IgD-negative memory B cell (primary cell): ENCODE data around the gene AMH. TPM values are rescaled to one million over a fixed set of nuclear protein-coding genes. Genes with fewer than 3 reads are reported as not detected.
A peak's percentile ranks its signal among the peaks of the same experiment; 100 is the strongest.

Experiments
- H3K27ac Mint-ChIP-seq, 3 donors: one replicate each; pipeline ENCODE4 v1.8.0; 2020 to 2022; ENCODE audit warnings: mild to moderate bottlenecking in 3 of 3, mixed read lengths in 3 of 3, moderate library complexity in 1 of 3
- H3K27me3 Mint-ChIP-seq: one replicate; pipeline ENCODE4 v1.8.0; 2021; ENCODE audit warnings: mixed read lengths
- H3K36me3 Mint-ChIP-seq: one replicate; pipeline ENCODE4 v1.8.0; 2020; ENCODE audit warnings: mild to moderate bottlenecking, mixed read lengths
- H3K4me1 Mint-ChIP-seq, 3 donors: one replicate each; pipeline ENCODE4 v1.8.0; 2020 to 2022; ENCODE audit warnings: mixed read lengths in 3 of 3, mild to moderate bottlenecking in 1 of 3
- H3K4me3 Mint-ChIP-seq, 4 donors: one replicate each; pipeline ENCODE4 v1.8.0; 2020 to 2022; ENCODE audit warnings: mild to moderate bottlenecking in 4 of 4, mixed read lengths in 4 of 4, moderate library complexity in 3 of 4
- H3K9me3 Mint-ChIP-seq, 3 donors: one replicate each; pipeline ENCODE4 v1.8.0; 2020 to 2021; ENCODE audit warnings: mixed read lengths in 3 of 3, mild to moderate bottlenecking in 1 of 3
- polyA plus RNA-seq: library from polyadenylated mRNA; unstranded; fragments of 300-500 nt; fragmentation: Illumina TruSeq; gene quantifications from one replicate; pipeline ENCODE4 v1.2.3, GENCODE V29; 2021

AMH gene
- polyA plus RNA-seq, 1 donor from 2014 or later, result 0.15 TPM

GRCh38 chr19:2236314-2237050, 12.6 kb upstream of the AMH start, which contains the start of the genes PLEKHJ1 and SF3A2:
Gene PLEKHJ1 (minus strand): TSS chr19:2236329. CDS start chr19:2236248, 81 bp downstream.
Gene SF3A2 (plus strand): TSS chr19:2236824. CDS start chr19:2243419, 6,595 bp downstream.
- Mint-ChIP-seq H3K4me1 (peaks cover 27 to 50% (median 35%) of the 10 kb centered on the region in 3 donors), H3K27ac (peak within 1 kb of the TSS; percentile 97 to 98 (median 98)), H3K36me3 (peaks cover 9% of the 10 kb centered on the region), H3K9me3 (no peaks in the 10 kb centered on the region), H3K4me3 (peak within 1 kb of the TSS; percentile 93 to 98 (median 98)), H3K27me3 (peaks cover 4% of the 10 kb centered on the region)

GRCh38 chr19:2237051-2237868, 11.9 kb upstream of the AMH start:
- Mint-ChIP-seq H3K36me3 (peaks cover 9% of the 10 kb centered on the region), H3K9me3 (no peaks in the 10 kb centered on the region), H3K4me3 (peak overlapping the region; percentile 91 to 98 (median 98)), H3K27me3 (peaks cover 4% of the 10 kb centered on the region), H3K4me1 (peaks cover 27 to 53% (median 36%) of the 10 kb centered on the region in 3 donors), H3K27ac (peak overlapping the region; percentile 91 to 98 (median 97))

- H3K27ac Mint-ChIP-seq, result peak overlapping the region in 2 of 3 donors; percentile 88 to 97
- H3K27me3 Mint-ChIP-seq, result peaks cover 4% of the 10 kb centered on the region
- H3K4me3 Mint-ChIP-seq, result peak overlapping the region; percentile 91 to 98 (median 98)
- peaks cover 27 to 58% (median 39%) of the 10 kb centered on the region in 3 donors for H3K4me1 Mint-ChIP-seq
- H3K36me3 Mint-ChIP-seq, result peaks cover 9% of the 10 kb centered on the region
- H3K9me3 Mint-ChIP-seq, result no peaks in the 10 kb centered on the region
Measured at GRCh38 chr19:2237869-2238153, 11.3 kb upstream of the AMH start.

- Mint-ChIP-seq H3K4me3 (peak overlapping the region; percentile 66 to 98 (median 94)), H3K9me3 (no peaks in the 10 kb centered on the region), H3K27ac (peak overlapping the region; percentile 57 to 97 (median 59)), H3K27me3 (peaks cover 5% of the 10 kb centered on the region), H3K4me1 (peaks cover 27 to 55% (median 37%) of the 10 kb centered on the region in 3 donors), H3K36me3 (peaks cover 9% of the 10 kb centered on the region)
Measured at GRCh38 chr19:2239173-2239572, 9.9 kb upstream of the AMH start.

- Mint-ChIP-seq H3K4me3 (peak overlapping the region; percentile 66 to 98 (median 94)), H3K4me1 (peaks cover 27 to 50% (median 34%) of the 10 kb centered on the region in 3 donors), H3K27me3 (peaks cover 5% of the 10 kb centered on the region), H3K9me3 (no peaks in the 10 kb centered on the region), H3K27ac (peak overlapping the region; percentile 39 to 97 (median 93)), H3K36me3 (peaks cover 14% of the 10 kb centered on the region)
Measured at GRCh38 chr19:2239771-2240770, 9.1 kb upstream of the AMH start.

GRCh38 chr19:2240881-2241760, 8.0 kb upstream of the AMH start:
- Mint-ChIP-seq H3K4me3 (peak overlapping the region in 3 of 4 donors; percentile 66 to 98 (median 91)), H3K36me3 (peaks cover 17% of the 10 kb centered on the region), H3K27ac (peak overlapping the region; percentile 76 to 97 (median 93)), H3K9me3 (no peaks in the 10 kb centered on the region), H3K4me1 (peaks cover 27 to 46% (median 32%) of the 10 kb centered on the region in 3 donors), H3K27me3 (peaks cover 5% of the 10 kb centered on the region)

GRCh38 chr19:2242092-2242537, 7.0 kb upstream of the AMH start:
- peaks cover 13% of the 10 kb centered on the region for H3K36me3 Mint-ChIP-seq
- H3K4me3 Mint-ChIP-seq, result peak overlapping the region in 2 of 4 donors; percentile 38 to 73
- peaks cover 2% of the 10 kb centered on the region for H3K27me3 Mint-ChIP-seq
- peaks cover 20 to 43% (median 30%) of the 10 kb centered on the region in 3 donors for H3K4me1 Mint-ChIP-seq
- H3K9me3 Mint-ChIP-seq, result no peaks in the 10 kb centered on the region
- H3K27ac Mint-ChIP-seq, result no peak overlapping the region

- Mint-ChIP-seq H3K36me3 (peaks cover 13% of the 10 kb centered on the region), H3K9me3 (no peaks in the 10 kb centered on the region), H3K27me3 (peaks cover 2% of the 10 kb centered on the region), H3K4me1 (peaks cover 15 to 38% (median 24%) of the 10 kb centered on the region in 3 donors), H3K4me3 (peak overlapping the region in 1 of 4 donors; percentile 38), H3K27ac (peak overlapping the region in 1 of 3 donors; percentile 21)
Measured at GRCh38 chr19:2242816-2243215, 6.3 kb upstream of the AMH start.

GRCh38 chr19:2243274-2244124, 5.6 kb upstream of the AMH start:
- no peak overlapping the region for H3K4me3 Mint-ChIP-seq
- peaks cover 2% of the 10 kb centered on the region for H3K27me3 Mint-ChIP-seq
- H3K36me3 Mint-ChIP-seq, result peaks cover 13% of the 10 kb centered on the region
- H3K4me1 Mint-ChIP-seq, result peaks cover 11 to 31% (median 18%) of the 10 kb centered on the region in 3 donors
- H3K27ac Mint-ChIP-seq, result peak overlapping the region in 1 of 3 donors; percentile 21
- H3K9me3 Mint-ChIP-seq, result no peaks in the 10 kb centered on the region

GRCh38 chr19:2244125-2244411, 5.1 kb upstream of the AMH start:
- peaks cover 13% of the 10 kb centered on the region for H3K36me3 Mint-ChIP-seq
- H3K27me3 Mint-ChIP-seq, result peaks cover 2% of the 10 kb centered on the region

GRCh38 chr19:2244486-2244885, 4.6 kb upstream of the AMH start:
- Mint-ChIP-seq H3K36me3 (peaks cover 11% of the 10 kb centered on the region), H3K27me3 (peaks cover 2% of the 10 kb centered on the region), H3K4me3 (no peak overlapping the region), H3K4me1 (peaks cover 5 to 26% (median 13%) of the 10 kb centered on the region in 3 donors), H3K9me3 (no peaks in the 10 kb centered on the region), H3K27ac (peak overlapping the region in 1 of 3 donors; percentile 71)

More at GRCh38 chr19:2244125-2244411, 5.1 kb upstream of the AMH start:
- H3K27ac Mint-ChIP-seq, result peak overlapping the region in 1 of 3 donors; percentile 71
- H3K4me1 Mint-ChIP-seq, result peaks cover 9 to 28% (median 16%) of the 10 kb centered on the region in 3 donors
- H3K4me3 Mint-ChIP-seq, result no peak overlapping the region
- no peaks in the 10 kb centered on the region for H3K9me3 Mint-ChIP-seq

GRCh38 chr19:2245273-2245672, 3.9 kb upstream of the AMH start:
- H3K36me3 Mint-ChIP-seq, result peaks cover 9% of the 10 kb centered on the region
- peaks cover 4% of the 10 kb centered on the region for H3K27me3 Mint-ChIP-seq
- H3K4me3 Mint-ChIP-seq, result no peak overlapping the region
- no peak overlapping the region for H3K27ac Mint-ChIP-seq
- H3K4me1 Mint-ChIP-seq, result peaks cover 0 to 20% (median 9%) of the 10 kb centered on the region in 3 donors
- H3K9me3 Mint-ChIP-seq, result no peaks in the 10 kb centered on the region
